M059J (cell line): ENCODE results near the gene TRERF1. TPM values are rescaled to one million over a fixed set of nuclear protein-coding genes. Genes with fewer than 3 reads are reported as not detected.
A peak's percentile ranks its signal among the peaks of the same experiment; 100 is the strongest.
"Not testable (repeated sequence)": the region's sequence is repeated elsewhere in the genome, so short reads cannot be mapped to it uniquely, and the experiment has no call there.

Source experiments
- DNase-seq: peaks from one replicate; pipeline ENCODE4 v3.0.0-alpha.2; 2012; ENCODE audit warnings: low read depth
- total RNA-seq: library from RNA; depleted of rRNA; stranded (reverse); fragments of >200 nt; shearing (Covaris generic); gene quantifications from 2 replicates; pipeline ENCODE4 v1.2.3, GENCODE V29; 2014

The TRERF1 gene
- total RNA-seq, 1 experiment from 2014 or later: 8.5 TPM

- peak; percentile 47 for DNase-seq
Measured at GRCh38 chr6:42450477-42451332, 1.0 kb downstream of the TRERF1 start.

GRCh38 chr6:42449917-42450476, 1.7 kb downstream of the TRERF1 start:
- DNase-seq: peak; percentile 25

GRCh38 chr6:42448927-42449659, 2.6 kb downstream of the TRERF1 start:
- DNase-seq: no peak

GRCh38 chr6:42448391-42448790, 3.3 kb downstream of the TRERF1 start:
- no peak for DNase-seq

GRCh38 chr6:42446996-42447395, 4.7 kb downstream of the TRERF1 start:
- DNase-seq: no peak

GRCh38 chr6:42446370-42446769, 5.4 kb downstream of the TRERF1 start:
- DNase-seq: no peak

GRCh38 chr6:42445955-42446354, 5.8 kb downstream of the TRERF1 start:
- not testable (repeated sequence) for DNase-seq

- no peak for DNase-seq
Measured at GRCh38 chr6:42443312-42444060, 8.2 kb downstream of the TRERF1 start.

GRCh38 chr6:42441697-42442081, 10.0 kb downstream of the TRERF1 start:
- no peak for DNase-seq

- no peak for DNase-seq
Measured at GRCh38 chr6:42440778-42441696, 10.7 kb downstream of the TRERF1 start.

GRCh38 chr6:42440027-42440426, 11.7 kb downstream of the TRERF1 start:
- DNase-seq: no peak

GRCh38 chr6:42436825-42437224, 14.9 kb downstream of the TRERF1 start:
- DNase-seq: no peak

GRCh38 chr6:42434237-42434636, 17.5 kb downstream of the TRERF1 start:
- peak; percentile 30 for DNase-seq

GRCh38 chr6:42433409-42433808, 18.3 kb downstream of the TRERF1 start:
- no peak for DNase-seq

- DNase-seq: no peak
Measured at GRCh38 chr6:42431877-42432276, 19.8 kb downstream of the TRERF1 start.

GRCh38 chr6:42431356-42431755, 20.4 kb downstream of the TRERF1 start:
- no peak for DNase-seq

- DNase-seq: no peak
Measured at GRCh38 chr6:42429836-42430235, 21.9 kb downstream of the TRERF1 start.

GRCh38 chr6:42429042-42429585, 22.6 kb downstream of the TRERF1 start:
- peak; percentile 24 for DNase-seq

GRCh38 chr6:42428326-42429041, 23.2 kb downstream of the TRERF1 start:
- DNase-seq: peak; percentile 54

GRCh38 chr6:42427871-42428270, 23.9 kb downstream of the TRERF1 start:
- no peak for DNase-seq
